K562 (cell line): ENCODE results near the gene PRSS22. TPM values are rescaled to one million over a fixed set of nuclear protein-coding genes. Genes with fewer than 3 reads are reported as not detected.

ENCODE experiments used
- ATAC-seq: fragments of 200-7000 bp; cut with Tn5 transposase; 3 replicates; pipeline ENCODE4 v1.9.1; 2020; ENCODE audit warnings: moderate library complexity
- BruUV-seq: library from RNA; stranded (reverse); fragments of 400-500 nt; replicated peaks from 2 replicates; lab custom pipeline; 2021; lab: Mats Ljungman, UMichigan
- CTCF ChIA-PET: fragments of 300-600 bp; formaldehyde crosslinking; extraction: SDS; loops from one replicate; lab custom pipeline; 2021; ENCODE audit warnings: low intra/inter-chr PET ratio; lab: Yijun Ruan, JAX
- POLR2A ChIA-PET: fragments of 300-600, 350-650 bp; sonication (Branson Sonifier 250); formaldehyde crosslinking; extraction: SDS; loops from one replicate; lab custom pipeline; 2021; ENCODE audit warnings: antibody characterized with exemption, inconsistent platforms; lab: Yijun Ruan, JAX
- DNase-seq, 4 experiments: peaks; one replicate each; pipeline versions ENCODE4 v3.0.0 to v3.0.0-alpha.2; 2011 to 2018; ENCODE audit warnings: low spot score in 3 of 4, mixed read lengths in 3 of 4; ENCODE audit errors: extremely low read depth in 1 of 4
- FAIRE-seq: peaks from 2 replicates; lab custom pipeline; 2011; peaks lifted over from hg19 to GRCh38; lab: Jason Lieb, UNC
- H2AFZ ChIP-seq: 2 replicates; pipeline ENCODE4 v1.6.0; 2011; ENCODE audit warnings: low read depth, low read length, control low read depth, inconsistent platforms
- H3K27ac ChIP-seq: fragments of 200-600 bp; 3 replicates; pipeline ENCODE4 v1.8.0; 2011; ENCODE audit warnings: low read depth, mild to moderate bottlenecking, control low read depth, inconsistent platforms, low read length, moderate library complexity, mixed read lengths; ENCODE audit errors: extremely low read depth
- H3K27me3 ChIP-seq, 2 experiments: fragments of 300-600 bp in 1 of 2; 2 replicates in 1 of 2; 3 replicates in 1 of 2; pipeline versions ENCODE4 v1.6.0 to v1.8.0; 2011; ENCODE audit warnings: inconsistent platforms in 2 of 2, low read length in 2 of 2, mild to moderate bottlenecking in 1 of 2, mixed read lengths in 1 of 2, moderate library complexity in 1 of 2; ENCODE audit not compliant: control insufficient read depth in 2 of 2, insufficient read depth in 2 of 2
- H3K36me3 ChIP-seq: fragments of 300-600 bp; 3 replicates; pipeline ENCODE4 v1.8.0; 2011; ENCODE audit warnings: mild to moderate bottlenecking, low read length, inconsistent platforms; ENCODE audit not compliant: control insufficient read depth, insufficient read depth
- H3K4me1 ChIP-seq, 2 experiments: fragments of 200-600 bp in 1 of 2; replicated peaks in 1 of 2; 2 replicates in 1 of 2; 3 replicates in 1 of 2; pipeline versions ENCODE4 v1.5.1 to v1.8.0; 2011; ENCODE audit warnings: inconsistent platforms in 2 of 2, low read length in 2 of 2, mild to moderate bottlenecking in 1 of 2, mixed read lengths in 1 of 2, moderate library complexity in 1 of 2; ENCODE audit not compliant: control insufficient read depth in 2 of 2, insufficient read depth in 2 of 2
- H3K4me2 ChIP-seq: 2 replicates; pipeline ENCODE4 v1.6.1; 2011; ENCODE audit warnings: low read length, control low read depth, inconsistent platforms, mixed read lengths; ENCODE audit not compliant: insufficient read depth
- H3K4me3 ChIP-seq: fragments of 200-600 bp; sonication (generic), shearing (Covaris generic); 2 replicates; pipeline ENCODE4 v1.5.1; 2016; ENCODE audit warnings: control low read depth, inconsistent platforms
- H3K79me2 ChIP-seq: fragments of 200-600 bp; 3 replicates; pipeline ENCODE4 v1.8.0; 2011; ENCODE audit warnings: low read length, inconsistent platforms; ENCODE audit not compliant: control insufficient read depth, insufficient read depth
- H3K9ac ChIP-seq, 2 experiments: 2 replicates each; pipeline versions ENCODE4 v1.6.0 to v1.6.1; 2011; ENCODE audit warnings: low read depth in 2 of 2, low read length in 2 of 2, control low read depth in 1 of 2, inconsistent platforms in 1 of 2, mild to moderate bottlenecking in 1 of 2, mixed read lengths in 1 of 2; ENCODE audit not compliant: insufficient read depth in 1 of 2
- H3K9me1 ChIP-seq: one replicate; pipeline ENCODE4 v1.6.0; 2011; ENCODE audit warnings: inconsistent platforms, mild to moderate bottlenecking, low read length, moderate library complexity; ENCODE audit not compliant: control insufficient read depth, insufficient read depth
- H3K9me3 ChIP-seq: replicated peaks from 2 replicates; pipeline ENCODE4 v1.5.1; 2011; ENCODE audit warnings: low read depth, low read length, inconsistent platforms; ENCODE audit not compliant: control insufficient read depth, insufficient read depth
- H4K20me1 ChIP-seq: replicated peaks from 2 replicates; pipeline ENCODE4 v1.6.1; 2011; ENCODE audit warnings: low read length, inconsistent platforms, mixed read lengths; ENCODE audit not compliant: control insufficient read depth, insufficient read depth
- BHLHE40 ChIP-seq: IDR thresholded peaks from 2 replicates; pipeline ENCODE4 v1.6.1; 2011; ENCODE audit warnings: low read length, improper control_type of control experiment
- CBX1 ChIP-seq: sonication (generic); IDR thresholded peaks from 2 replicates; pipeline ENCODE4 v1.6.1; 2016; ENCODE audit warnings: antibody characterized with exemption, low read depth, mild to moderate bottlenecking
- CEBPB ChIP-seq: fragments of 450-650 bp; IDR thresholded peaks from 2 replicates; pipeline ENCODE4 v1.6.1; 2016; ENCODE audit warnings: missing genetic modification characterization, missing compliant biosample characterization
- HDAC3 ChIP-seq: fragments of 450-650 bp; IDR thresholded peaks from 2 replicates; pipeline ENCODE4 v1.6.1; 2018; ENCODE audit warnings: borderline replicate concordance, mild to moderate bottlenecking, moderate library complexity; ENCODE audit not compliant: partially characterized antibody
- HDAC6 ChIP-seq: IDR thresholded peaks from 2 replicates; pipeline ENCODE4 v1.6.1; 2012; ENCODE audit warnings: low read depth, mild to moderate bottlenecking, control low read depth, inconsistent platforms, low read length, moderate library complexity
- JUN ChIP-seq, 2 experiments: sonication (generic) in 1 of 2; formaldehyde crosslinking in 1 of 2; IDR thresholded peaks; 2 replicates each; pipeline versions ENCODE4 v1.6.1 to v1.8.0; 2012 to 2022; ENCODE audit warnings: borderline replicate concordance in 2 of 2, mild to moderate bottlenecking in 2 of 2, improper control_type of control experiment in 1 of 2, low read depth in 1 of 2, low read length in 1 of 2, missing genetic modification reagents in 1 of 2
- PURB ChIP-seq: sonication (generic); formaldehyde crosslinking; IDR thresholded peaks from 2 replicates; pipeline ENCODE4 v1.9.0; 2021; ENCODE audit warnings: low read depth, mild to moderate bottlenecking, missing genetic modification reagents
- RB1 ChIP-seq: fragments of 450-650 bp; IDR thresholded peaks from 2 replicates; pipeline ENCODE4 v1.6.1; 2017; ENCODE audit warnings: low read depth, mild to moderate bottlenecking
- SIX5 ChIP-seq, 2 experiments: IDR thresholded peaks; 2 replicates each; pipeline ENCODE4 v1.6.1; 2011; ENCODE audit warnings: low read length in 2 of 2, borderline replicate concordance in 1 of 2, low read depth in 1 of 2, mild to moderate bottlenecking in 1 of 2, moderate library complexity in 1 of 2; ENCODE audit not compliant: insufficient read depth in 1 of 2
- U2AF2 ChIP-seq: fragments of 200-400 bp; formaldehyde crosslinking; optimal IDR thresholded peaks from 2 replicates; pipeline ENCODE3; 2017; ENCODE audit warnings: low read depth, mild to moderate bottlenecking, low read length
- USF1 ChIP-seq: sonication (generic); formaldehyde crosslinking; IDR thresholded peaks from 2 replicates; pipeline ENCODE4 v1.9.0; 2022; ENCODE audit warnings: mild to moderate bottlenecking, missing genetic modification reagents
- ZFP30 ChIP-seq: fragments of 250-450 bp; sonication (Bioruptor Pico); IDR thresholded peaks from 2 replicates; pipeline ENCODE4 v1.8.0; 2022; ENCODE audit warnings: moderate library complexity, mild to moderate bottlenecking, inconsistent platforms, borderline replicate concordance
- ZNF232 ChIP-seq: sonication (generic); formaldehyde crosslinking; IDR thresholded peaks from 2 replicates; pipeline ENCODE4 v1.8.0; 2022; ENCODE audit warnings: mild to moderate bottlenecking, missing genetic modification reagents
- ZNF764 ChIP-seq: fragments of 250-450 bp; sonication (Bioruptor Pico); IDR thresholded peaks from 2 replicates; pipeline ENCODE4 v1.4.0; 2020; ENCODE audit warnings: low read depth, mild to moderate bottlenecking, moderate library complexity
- ZZZ3 ChIP-seq: fragments of 450-650 bp; IDR thresholded peaks from 2 replicates; pipeline ENCODE4 v1.6.1; 2016; ENCODE audit warnings: antibody characterized with exemption, mild to moderate bottlenecking, moderate library complexity
- WGBS: fragments of 100-300 bp; shearing (Covaris generic); methylation state at CpG from one replicate; pipeline ENCODE4 v1.1.6; 2016; ENCODE audit warnings: low coverage, mixed read lengths; ENCODE audit not compliant: insufficient coverage; ENCODE audit errors: missing lambda C conversion rate; 5-methylcytosine and 5-hydroxymethylcytosine counted together
- in situ Hi-C: fragments of 300-500 bp; cut with MboI; formaldehyde crosslinking; loops from 4 replicates; pipeline ENCODE4 v1.15.0; 2018; ENCODE audit warnings: inconsistent platforms, mixed read lengths
- intact Hi-C: fragments of 100-400 bp; cut with micrococcal nuclease; formaldehyde crosslinking; loops from 2 replicates; pipeline ENCODE4 v1.14.2; 2022
- polyA plus RNA-seq, 8 experiments: library from polyadenylated mRNA; depleted of rRNA in 4 of 8; stranded (reverse) in 5 of 8; unstranded in 3 of 8; fragments of >200 nt; fragmentation: Nextera tagmentation in 2 of 8; fragmentation: Illumina TruSeq in 1 of 8; extraction: Ambion mirVana in 2 of 8; extraction: Trizol in 1 of 8; gene quantifications; 2 replicates each; pipeline versions ENCODE4 v1.2.1 to v1.2.3, GENCODE V29; 2011 to 2014; ENCODE audit warnings: inconsistent platforms in 1 of 8, missing spikeins in 1 of 8
- total RNA-seq, 7 experiments: library from RNA; depleted of rRNA in 6 of 7; stranded (reverse); fragments of >200 nt in 6 of 7; fragmentation: Illumina TruSeq in 2 of 7; extraction: Trizol in 2 of 7; gene quantifications; 2 replicates each; pipeline versions ENCODE4 v1.2.1 to v1.2.3, GENCODE V29; 2011 to 2021; ENCODE audit warnings: low replicate concordance in 1 of 7

The PRSS22 gene
- total and polyA plus RNA-seq, 9 of the 15 experiments (the other 6 are each of a cell fraction or from before 2014, with no cell fraction given): 0.13 to 0.42 TPM; not detected in 7

DNA sequence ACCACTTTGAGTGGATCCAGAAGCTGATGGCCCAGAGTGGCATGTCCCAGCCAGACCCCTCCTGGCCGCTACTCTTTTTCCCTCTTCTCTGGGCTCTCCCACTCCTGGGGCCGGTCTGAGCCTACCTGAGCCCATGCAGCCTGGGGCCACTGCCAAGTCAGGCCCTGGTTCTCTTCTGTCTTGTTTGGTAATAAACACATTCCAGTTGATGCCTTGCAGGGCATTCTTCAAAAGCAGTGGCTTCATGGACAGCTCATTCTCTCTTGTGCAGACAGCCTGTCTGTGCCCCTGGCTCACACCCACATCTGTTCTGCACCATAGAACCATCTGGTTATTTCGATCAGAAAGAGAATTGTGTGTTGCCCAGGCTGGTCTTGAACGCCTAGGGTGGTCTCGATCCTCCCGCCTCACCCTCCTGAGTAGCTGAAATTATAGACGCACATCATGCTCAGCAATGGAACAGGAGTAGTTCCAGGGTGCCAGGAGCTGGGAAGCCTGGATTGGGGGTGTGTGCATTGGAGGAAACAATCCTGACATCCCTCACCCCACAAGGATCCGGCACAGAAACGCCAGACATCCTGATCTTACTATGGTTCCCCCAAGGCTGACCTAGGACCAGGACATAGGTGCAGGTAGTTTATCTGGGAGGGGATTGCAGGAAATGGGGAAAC lies 36.3 kb downstream of the PRSS22 start:
- 0 out of 2 replicates have a peak, but pooled peaks cover 4% of the 10 kb centered on the region for H4K20me1 ChIP-seq
- no peak for TF ChIP-seq HDAC3
- no peak for TF ChIP-seq ZZZ3
- no peak for TF ChIP-seq CEBPB (tag)
- no peak for TF ChIP-seq U2AF2
- TF ChIP-seq ZNF232 (CRISPR knock-in tag): no peak
- TF ChIP-seq JUN (IDR thresholded peaks at IDR 0.05; ENCODE audit: borderline replicate concordance, low read depth, low read length): no peak
- no peak for TF ChIP-seq JUN (CRISPR knock-in tag; IDR thresholded peaks at IDR 0.05; ENCODE audit: borderline replicate concordance)
- no peak for TF ChIP-seq CBX1
- no peak for TF ChIP-seq USF1 (CRISPR knock-in tag)
- no peak for TF ChIP-seq PURB (CRISPR knock-in tag)
- no peak for TF ChIP-seq HDAC6
- TF ChIP-seq SIX5 (IDR thresholded peaks at IDR 0.05; ENCODE audit: borderline replicate concordance in 1 of 2, insufficient read depth in 1 of 2, low read depth in 1 of 2, low read length in 2 of 2): no peak
- no peak for TF ChIP-seq RB1
- TF ChIP-seq ZFP30 (CRISPR knock-in tag): no peak
- no peak for TF ChIP-seq BHLHE40
- TF ChIP-seq ZNF764 (CRISPR knock-in tag): no peak
- in situ Hi-C loops: no loop called here
- WGBS: 79% methylated on average over 9 of the region's 9 CpGs
- H3K79me2 ChIP-seq: peaks cover 27% of the 10 kb centered on the region
- H3K9me1 ChIP-seq: no peaks in the 10 kb centered on the region
- no peak overlapping the region for H3K4me2 ChIP-seq
- no peak overlapping the region for H3K4me3 ChIP-seq
- no peak overlapping the region for H2AFZ ChIP-seq
- H3K9me3 ChIP-seq: no peaks in the 10 kb centered on the region
- BruUV-seq: no TSS peak
- no peak overlapping the region for H3K27ac ChIP-seq
- H3K27me3 ChIP-seq: peaks cover under 1 to 11% of the 10 kb centered on the region in 2 experiments; a peak in 3 of 5 replicates
- DNase-seq (no peak), FAIRE-seq (no peak), ATAC-seq (no peak)
- ChIA-PET POLR2A (interaction anchor here (0.6 to 1.2 kb wide), 6 partner anchors 8 to 764 kb away, joined by 3 to 5 read pairs (median 3); partner anchors contain the start of gene PRSS33), CTCF (no interaction called here)
- H3K36me3 ChIP-seq: peaks cover 32% of the 10 kb centered on the region; the same call in 2 of the 3 replicates
- H3K4me1 ChIP-seq: peaks cover 8 to 51% of the 10 kb centered on the region in 2 experiments; a peak in 4 of 5 replicates
- H3K9ac ChIP-seq: peak overlapping the region in 1 of 2 experiments; percentile 43; a peak in 1 of 4 replicates
- intact Hi-C loops: no loop called here
